Colonic mucosa (tissue), 4 donors: ENCODE results near the gene NCOA6. TPM values are rescaled to one million over a fixed set of nuclear protein-coding genes. Genes with fewer than 3 reads are reported as not detected.

Experiments
- DNase-seq: peaks from one replicate; pipeline ENCODE4 v3.0.0-alpha.2; 2020
- H3K27ac ChIP-seq: fragments of 200-600 bp; one replicate; pipeline ENCODE4 v1.8.0; 2021
- H3K27me3 ChIP-seq: fragments of 200-600 bp; one replicate; pipeline ENCODE4 v1.8.0; 2021
- H3K36me3 ChIP-seq: fragments of 200-600 bp; one replicate; pipeline ENCODE4 v1.8.0; 2021
- H3K4me1 ChIP-seq: fragments of 200-600 bp; one replicate; pipeline ENCODE4 v1.8.0; 2021; ENCODE audit warnings: mild to moderate bottlenecking
- H3K4me3 ChIP-seq: fragments of 200-600 bp; one replicate; pipeline ENCODE4 v1.8.0; 2021
- H3K9ac ChIP-seq, 2 donors: one replicate each; pipeline ENCODE4 v1.7.0; 2013; ENCODE audit warnings: control low read depth in 2 of 2, low read depth in 2 of 2, low read length in 2 of 2
- H3K9me3 ChIP-seq: fragments of 200-600 bp; one replicate; pipeline ENCODE4 v1.8.0; 2021
- intact Hi-C: fragments of 100-400 bp; cut with DNase I; formaldehyde crosslinking; loops from one replicate; pipeline ENCODE4 v1.14.1; 2022
- total RNA-seq, 2 donors: library from RNA; stranded (reverse); fragmentation: NEBNext Ultra II Directional in 1 of 2; extraction: Animal tissue kit (Norgen Biotek cat#: 25700) in 1 of 2; gene quantifications; one replicate each; pipeline ENCODE4 v1.2.1, GENCODE V29; 2021
- TF ChIP-seq, protein P1 (sequence below): fragments of 200-600 bp; IDR thresholded peaks from one replicate; pipeline ENCODE4 v1.8.0; 2022; ENCODE audit warnings: antibody characterized with exemption, mild to moderate bottlenecking
- donor health status: healthy.
- donor health status: DM: no; HTN: no; CAD: no.
- donor health status: DM: no; HTN: no; CAD: no.

The NCOA6 gene
- total RNA-seq, 2 donors from 2014 or later = 28.9 to 40.2 TPM

DNA sequence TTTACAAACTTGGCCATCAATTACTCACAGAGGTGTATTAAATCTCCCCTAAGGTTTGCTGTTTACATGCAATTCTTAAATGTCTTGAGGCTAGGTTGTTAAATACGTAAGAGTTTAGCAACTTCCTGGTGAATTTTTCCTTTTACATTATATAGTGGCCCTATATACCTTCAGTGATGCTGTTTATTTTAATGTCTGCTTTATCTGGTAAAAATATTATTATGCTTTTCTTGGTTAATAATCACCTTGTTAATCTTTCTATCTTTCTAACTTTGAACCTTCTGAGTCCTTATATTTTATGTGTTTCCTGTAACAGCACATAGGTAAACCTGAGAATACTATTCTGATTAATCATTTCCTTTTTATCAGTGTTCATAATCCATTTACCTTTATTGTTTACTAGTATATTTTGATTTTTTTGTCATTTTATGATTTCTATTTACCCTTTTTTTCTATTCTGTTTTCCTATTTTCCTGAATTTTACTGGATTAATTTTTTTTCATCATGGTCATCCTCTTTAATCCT is 63.4 kb downstream of the NCOA6 start:
- H3K36me3 ChIP-seq = peaks cover 11% of the 10 kb centered on the region
- no peaks in the 10 kb centered on the region for H3K9me3 ChIP-seq
- no peak overlapping the region for H3K27ac ChIP-seq
- DNase-seq = no peak
- no peak overlapping the region for H3K9ac ChIP-seq
- TF ChIP-seq, protein P1, sequence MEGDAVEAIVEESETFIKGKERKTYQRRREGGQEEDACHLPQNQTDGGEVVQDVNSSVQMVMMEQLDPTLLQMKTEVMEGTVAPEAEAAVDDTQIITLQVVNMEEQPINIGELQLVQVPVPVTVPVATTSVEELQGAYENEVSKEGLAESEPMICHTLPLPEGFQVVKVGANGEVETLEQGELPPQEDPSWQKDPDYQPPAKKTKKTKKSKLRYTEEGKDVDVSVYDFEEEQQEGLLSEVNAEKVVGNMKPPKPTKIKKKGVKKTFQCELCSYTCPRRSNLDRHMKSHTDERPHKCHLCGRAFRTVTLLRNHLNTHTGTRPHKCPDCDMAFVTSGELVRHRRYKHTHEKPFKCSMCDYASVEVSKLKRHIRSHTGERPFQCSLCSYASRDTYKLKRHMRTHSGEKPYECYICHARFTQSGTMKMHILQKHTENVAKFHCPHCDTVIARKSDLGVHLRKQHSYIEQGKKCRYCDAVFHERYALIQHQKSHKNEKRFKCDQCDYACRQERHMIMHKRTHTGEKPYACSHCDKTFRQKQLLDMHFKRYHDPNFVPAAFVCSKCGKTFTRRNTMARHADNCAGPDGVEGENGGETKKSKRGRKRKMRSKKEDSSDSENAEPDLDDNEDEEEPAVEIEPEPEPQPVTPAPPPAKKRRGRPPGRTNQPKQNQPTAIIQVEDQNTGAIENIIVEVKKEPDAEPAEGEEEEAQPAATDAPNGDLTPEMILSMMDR = no peak
- no peaks in the 10 kb centered on the region for H3K4me1 ChIP-seq
- no peak overlapping the region for H3K4me3 ChIP-seq
- intact Hi-C loops = loop anchor here (10.0 kb wide), 1 partner anchor 47 kb away; no protein-coding TSS in a partner anchor
- H3K27me3 ChIP-seq = no peaks in the 10 kb centered on the region

DNA sequence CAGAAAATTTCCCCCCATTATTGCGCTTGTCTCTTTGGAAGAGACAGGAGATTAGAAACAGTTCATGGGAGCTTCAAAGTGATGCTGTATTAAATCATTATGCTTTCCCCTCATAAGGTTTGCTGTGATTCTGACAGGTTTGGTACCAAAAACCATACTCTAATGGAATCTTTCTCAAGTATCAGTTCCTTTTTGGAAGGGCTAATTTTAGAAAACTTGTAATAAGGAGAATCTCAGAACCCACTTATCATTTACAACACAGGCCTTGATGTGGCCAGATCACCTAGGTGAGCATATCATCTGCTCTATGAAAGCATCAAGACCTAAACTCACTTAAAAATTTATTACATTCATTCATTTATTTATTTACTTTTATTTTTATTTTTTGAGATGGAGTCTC is 70.1 kb downstream of the NCOA6 start:
- peaks cover 5% of the 10 kb centered on the region for H3K36me3 ChIP-seq
- no peak for DNase-seq
- TF ChIP-seq, protein P1 = no peak
- intact Hi-C loops = no loop called here
- no peak overlapping the region for H3K27ac ChIP-seq
- no peaks in the 10 kb centered on the region for H3K27me3 ChIP-seq
- no peak overlapping the region for H3K9ac ChIP-seq
- no peaks in the 10 kb centered on the region for H3K9me3 ChIP-seq
- H3K4me3 ChIP-seq = no peak overlapping the region
- H3K4me1 ChIP-seq = no peaks in the 10 kb centered on the region

DNA sequence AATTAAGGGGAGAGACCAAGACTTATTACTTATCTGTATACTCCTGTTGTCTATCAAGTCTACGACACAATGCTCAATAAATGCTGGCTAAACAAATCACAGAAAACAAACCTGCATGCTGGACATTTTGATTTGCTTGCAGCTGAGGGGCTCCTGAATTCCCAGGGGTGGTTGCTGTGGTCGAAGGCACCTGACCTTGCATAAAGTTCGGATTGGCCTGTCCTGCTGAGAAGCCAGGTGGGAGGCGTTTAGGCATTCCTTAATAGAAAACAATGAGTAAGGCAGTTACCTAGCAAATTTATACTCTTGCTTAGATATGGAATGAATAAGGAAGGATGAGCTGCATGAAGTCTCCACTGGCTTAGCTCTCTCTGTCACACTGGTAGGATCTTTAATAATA is 70.8 kb downstream of the NCOA6 start:
- Histone ChIP-seq H3K4me3 (no peak overlapping the region), H3K4me1 (no peaks in the 10 kb centered on the region), H3K9ac (no peak overlapping the region), H3K27ac (no peak overlapping the region), H3K27me3 (no peaks in the 10 kb centered on the region), H3K9me3 (no peaks in the 10 kb centered on the region), H3K36me3 (peaks cover 11% of the 10 kb centered on the region)
- intact Hi-C loops = no loop called here
- TF ChIP-seq, protein P1 = no peak
- no peak for DNase-seq

DNA sequence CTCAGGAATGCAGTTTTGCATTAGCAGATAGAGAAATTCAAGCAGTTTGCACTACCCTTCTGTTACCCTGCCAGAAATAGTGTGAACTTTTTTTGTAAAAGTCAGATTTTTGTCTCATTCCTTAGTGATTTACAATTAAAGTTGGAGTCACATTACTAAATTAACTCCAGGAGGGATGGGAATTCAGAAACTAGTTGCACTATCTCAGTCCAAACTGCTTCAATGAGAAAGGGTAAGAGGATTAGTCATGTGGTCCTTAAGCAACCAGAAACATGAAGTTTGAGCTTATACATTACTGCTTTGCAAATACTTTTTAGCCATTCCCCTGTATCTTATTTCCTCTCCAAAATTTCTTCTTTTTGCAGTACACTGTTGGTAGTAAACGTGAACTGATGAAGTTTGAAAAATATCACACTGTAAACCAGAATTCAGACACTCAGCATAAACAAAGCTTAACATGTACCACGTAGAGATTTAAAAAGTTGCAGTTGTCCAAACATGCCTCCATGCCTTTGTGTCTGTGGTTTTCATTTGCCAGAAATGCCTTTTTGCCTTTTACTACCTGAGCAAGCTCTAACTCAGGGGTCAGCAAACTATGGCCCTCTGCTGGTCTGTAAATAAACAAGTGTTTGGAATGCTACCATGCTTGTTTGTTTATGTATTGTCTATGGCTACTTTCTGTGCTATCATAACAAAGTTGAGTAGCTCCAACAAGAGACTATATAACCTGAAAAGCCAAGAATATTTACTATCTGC is 71.6 kb downstream of the NCOA6 start:
- no peak for DNase-seq
- intact Hi-C loops = no loop called here
- H3K9me3 ChIP-seq = no peaks in the 10 kb centered on the region
- H3K27ac ChIP-seq = no peak overlapping the region
- H3K4me3 ChIP-seq = no peak overlapping the region
- H3K4me1 ChIP-seq = no peaks in the 10 kb centered on the region
- peaks cover 14% of the 10 kb centered on the region for H3K36me3 ChIP-seq
- no peaks in the 10 kb centered on the region for H3K27me3 ChIP-seq
- H3K9ac ChIP-seq = no peak overlapping the region
- TF ChIP-seq, protein P1 = no peak

DNA sequence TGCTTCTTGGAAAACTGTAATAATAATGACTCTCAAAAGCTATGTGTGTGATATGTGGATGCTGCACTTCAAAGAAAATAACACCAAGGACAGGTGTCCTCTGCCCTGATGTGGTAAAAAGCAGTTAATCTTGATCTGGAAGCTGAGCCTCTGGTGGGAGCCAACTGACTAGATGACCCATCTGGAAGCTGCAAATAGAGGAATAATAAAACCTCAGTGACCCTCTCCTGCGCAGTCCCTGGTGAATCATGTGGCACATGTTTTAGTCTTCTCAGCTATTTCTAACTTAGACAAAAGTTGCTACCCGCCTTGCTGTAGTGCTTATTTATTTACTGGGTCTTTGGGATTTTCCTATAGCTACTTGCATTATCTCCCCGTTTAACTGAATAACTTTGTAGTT is 74.0 kb downstream of the NCOA6 start:
- Histone ChIP-seq H3K36me3 (peaks cover 9% of the 10 kb centered on the region), H3K27ac (no peak overlapping the region), H3K27me3 (no peaks in the 10 kb centered on the region), H3K9me3 (no peaks in the 10 kb centered on the region), H3K4me3 (no peak overlapping the region), H3K4me1 (no peaks in the 10 kb centered on the region), H3K9ac (no peak overlapping the region)
- TF ChIP-seq, protein P1 = no peak
- DNase-seq = no peak
- intact Hi-C loops = no loop called here
